Activated B cell treated with CpG ODN at 0.5 μM for 24 hours (primary cell): ENCODE data around the gene PDE4A. TPM values are rescaled to one million over a fixed set of nuclear protein-coding genes. Genes with fewer than 3 reads are reported as not detected.
"Not testable (repeated sequence)": the region's sequence is repeated elsewhere in the genome, so short reads cannot be mapped to it uniquely, and the experiment has no call there.

ENCODE experiments used
- ATAC-seq: fragments of 200-7000 bp; cut with Tn5 transposase; one replicate; pipeline ENCODE4 v1.10.0; 2021; ENCODE audit warnings: low read depth, mild to moderate bottlenecking, moderate library complexity
- CTCF ChIA-PET: fragments of 350-600 bp; sonication (Branson Sonifier 250); formaldehyde crosslinking; loops from one replicate; lab custom pipeline; 2021; ENCODE audit warnings: antibody characterized with exemption; lab: Charles Lee
- POLR2A ChIA-PET: fragments of 350-600 bp; sonication (Branson Sonifier 250); formaldehyde crosslinking; loops from one replicate; lab custom pipeline; 2021; ENCODE audit warnings: antibody characterized with exemption; lab: Charles Lee
- DNase-seq: peaks from one replicate; pipeline ENCODE4 v3.0.0; 2022
- H3K27ac Mint-ChIP-seq: one replicate; pipeline ENCODE4 v1.8.0; 2020; ENCODE audit warnings: mixed read lengths
- H3K27me3 Mint-ChIP-seq: one replicate; pipeline ENCODE4 v1.8.0; 2021; ENCODE audit warnings: mixed read lengths
- H3K36me3 Mint-ChIP-seq: one replicate; pipeline ENCODE4 v1.8.0; 2021; ENCODE audit warnings: low read depth, mixed read lengths
- H3K4me1 Mint-ChIP-seq: one replicate; pipeline ENCODE4 v1.8.0; 2021; ENCODE audit warnings: mixed read lengths
- H3K4me3 Mint-ChIP-seq: one replicate; pipeline ENCODE4 v1.8.0; 2020; ENCODE audit warnings: mild to moderate bottlenecking, mixed read lengths
- H3K9me3 Mint-ChIP-seq: one replicate; pipeline ENCODE4 v1.8.0; 2020; ENCODE audit warnings: mixed read lengths
- CTCF ChIP-seq: fragments of 200-600 bp; IDR thresholded peaks from one replicate; pipeline ENCODE4 v1.8.0; 2022; ENCODE audit warnings: antibody characterized with exemption, mild to moderate bottlenecking
- intact Hi-C: fragments of 100-400 bp; cut with micrococcal nuclease; formaldehyde crosslinking; loops from one replicate; pipeline ENCODE4 v1.15.1; 2024
- total RNA-seq: library from RNA; stranded (reverse); gene quantifications from 2 replicates; pipeline ENCODE4 v1.2.3, GENCODE V29; 2022

PDE4A gene
- total RNA-seq, 1 donor from 2014 or later: 8.6 TPM

- ChIA-PET POLR2A (no interaction called here), CTCF (interaction anchor here (1.4 kb wide), 1 partner anchor 48 kb away, joined by 3 read pairs; the partner anchor contains the start of gene CDC37)
- H3K4me3 Mint-ChIP-seq: no peak overlapping the region
- no peaks in the 10 kb centered on the region for H3K9me3 Mint-ChIP-seq
- TF ChIP-seq CTCF: no peak
- DNase-seq (no peak), ATAC-seq (no peak)
- H3K27me3 Mint-ChIP-seq: no peaks in the 10 kb centered on the region
- intact Hi-C loops: no loop called here
- H3K4me1 Mint-ChIP-seq: peaks cover 6% of the 10 kb centered on the region
- H3K27ac Mint-ChIP-seq: no peak overlapping the region
- no peaks in the 10 kb centered on the region for H3K36me3 Mint-ChIP-seq
Measured at GRCh38 chr19:10450853-10451609, 30.7 kb downstream of the PDE4A start.

GRCh38 chr19:10452726-10453618, 32.6 kb downstream of the PDE4A start:
- Mint-ChIP-seq H3K4me3 (no peak overlapping the region), H3K4me1 (no peaks in the 10 kb centered on the region), H3K27me3 (no peaks in the 10 kb centered on the region), H3K27ac (no peak overlapping the region), H3K36me3 (no peaks in the 10 kb centered on the region), H3K9me3 (no peaks in the 10 kb centered on the region)
- TF ChIP-seq CTCF: no peak
- ChIA-PET CTCF (no interaction called here), POLR2A (interaction anchor here (0.6 kb wide), 1 partner anchor 21 kb away, joined by 5 read pairs; no protein-coding TSS in a partner anchor)
- ATAC-seq: no peak
- no peak for DNase-seq
- intact Hi-C loops: no loop called here

DNA sequence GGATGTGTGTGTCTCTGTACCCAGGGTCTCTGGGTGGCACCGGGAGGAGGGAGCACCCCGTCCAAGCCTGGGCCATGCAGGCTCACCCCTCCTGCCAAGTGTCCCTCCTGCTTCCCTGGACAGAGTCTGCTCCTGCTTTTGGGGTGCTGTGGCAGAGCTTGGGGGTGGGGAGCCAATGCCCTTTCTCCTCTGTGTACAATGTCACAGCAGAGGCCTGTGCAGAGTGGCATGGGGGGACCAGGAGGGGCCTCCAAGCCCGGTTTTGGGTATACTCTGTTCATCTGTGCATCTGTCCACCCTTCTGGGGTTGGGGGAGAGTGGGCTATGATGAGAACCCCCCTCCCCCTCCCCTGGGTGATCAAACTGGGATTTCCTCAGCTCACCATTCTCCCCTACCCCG, 33.5 kb downstream of the PDE4A start:
- POLR2A ChIA-PET: interaction anchor here (0.6 kb wide), 1 partner anchor 22 kb away, joined by 5 read pairs; no protein-coding TSS in a partner anchor

GRCh38 chr19:10454267-10454666, 33.9 kb downstream of the PDE4A start:
- no peak for ATAC-seq
- ChIA-PET CTCF (no interaction called here), POLR2A (no interaction called here)
- DNase-seq: no peak
- H3K4me1 Mint-ChIP-seq: no peaks in the 10 kb centered on the region
- no peak overlapping the region for H3K27ac Mint-ChIP-seq
- no peaks in the 10 kb centered on the region for H3K36me3 Mint-ChIP-seq
- no peaks in the 10 kb centered on the region for H3K27me3 Mint-ChIP-seq
- intact Hi-C loops: no loop called here
- no peaks in the 10 kb centered on the region for H3K9me3 Mint-ChIP-seq
- no peak overlapping the region for H3K4me3 Mint-ChIP-seq
- TF ChIP-seq CTCF: no peak

More for the DNA sequence above, 33.5 kb downstream of the PDE4A start:
- H3K4me3 Mint-ChIP-seq: no peak overlapping the region
- CTCF ChIA-PET: no interaction called here
- ATAC-seq: no peak
- H3K27ac Mint-ChIP-seq: no peak overlapping the region
- H3K9me3 Mint-ChIP-seq: no peaks in the 10 kb centered on the region
- TF ChIP-seq CTCF: no peak
- intact Hi-C loops: no loop called here
- no peaks in the 10 kb centered on the region for H3K36me3 Mint-ChIP-seq
- no peaks in the 10 kb centered on the region for H3K27me3 Mint-ChIP-seq
- no peak for DNase-seq
- no peaks in the 10 kb centered on the region for H3K4me1 Mint-ChIP-seq

DNA sequence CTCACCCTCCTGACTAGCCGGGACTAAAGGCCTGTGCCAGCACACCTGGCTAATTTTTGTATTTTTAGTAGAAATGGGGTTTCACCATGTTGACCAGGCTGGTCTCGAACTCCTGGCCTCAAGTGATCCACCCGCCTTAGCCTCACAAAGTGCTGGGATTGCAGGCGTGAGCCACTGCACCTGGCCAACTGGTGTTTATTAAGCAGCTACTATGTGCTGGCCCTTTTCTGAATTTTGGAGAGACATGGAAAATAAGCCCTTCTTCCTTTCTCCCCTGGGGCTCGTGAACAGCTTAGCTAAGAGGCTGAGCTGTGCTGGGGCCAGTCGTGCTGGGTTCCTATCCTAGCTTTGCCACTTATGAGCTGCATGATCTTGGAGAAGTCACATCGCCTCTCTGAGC, 38.4 kb downstream of the PDE4A start:
- DNase-seq, POLR2A ChIA-PET, H3K4me3 Mint-ChIP-seq, ATAC-seq, H3K27me3 Mint-ChIP-seq, H3K36me3 Mint-ChIP-seq, H3K9me3 Mint-ChIP-seq, intact Hi-C loops, H3K27ac Mint-ChIP-seq: not testable (repeated sequence)
- H3K4me1 Mint-ChIP-seq: peaks cover 14% of the 10 kb centered on the region
- CTCF ChIA-PET: interaction anchor here (1.0 kb wide), 1 partner anchor 23 kb away, joined by 3 read pairs; no protein-coding TSS in a partner anchor
